NCI-H69 (cell line): ENCODE results near the gene BMP5.
"Not testable (repeated sequence)": the region's sequence is repeated elsewhere in the genome, so short reads cannot be mapped to it uniquely, and the experiment has no call there.

Source experiments
- DNase-seq: peaks from one replicate; lab custom pipeline; 2025; lab: John Stamatoyannopoulos, UW

BMP5 gene

GRCh38 chr6:55875400-55875799 lies at the start of gene BMP5:
TSS of gene BMP5 (minus strand) at chr6:55875590. CDS start at chr6:55874865, 725 bp downstream.
- peak; percentile 43 for DNase-seq

DNA sequence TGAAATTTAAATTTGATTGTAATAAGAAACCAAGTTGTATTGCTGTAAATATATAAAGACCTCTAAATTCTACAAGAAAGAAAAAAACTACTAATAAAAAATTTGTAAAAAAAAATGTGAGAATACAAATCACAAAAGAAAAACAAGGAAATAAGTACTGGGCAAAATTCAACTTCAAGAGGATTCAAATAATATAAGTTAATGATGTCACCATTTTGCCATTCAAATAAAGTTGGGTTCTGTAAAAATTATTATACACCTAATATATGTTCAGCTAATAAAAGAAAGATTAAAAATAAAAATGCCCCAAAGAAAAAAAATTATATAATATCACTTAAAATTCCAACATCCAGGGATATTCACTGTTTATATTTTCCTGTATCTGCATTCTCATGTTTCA lies 47.0 kb upstream of the BMP5 start:
- no peak for DNase-seq

GRCh38 chr6:55919716-55920308 lies 44.4 kb upstream of the BMP5 start:
- DNase-seq, result no peak

- DNase-seq, result peak; percentile 8
Observed at GRCh38 chr6:55918639-55919038, 43.2 kb upstream of the BMP5 start.

- no peak for DNase-seq
Observed at GRCh38 chr6:55917751-55918415, 42.5 kb upstream of the BMP5 start.

DNA sequence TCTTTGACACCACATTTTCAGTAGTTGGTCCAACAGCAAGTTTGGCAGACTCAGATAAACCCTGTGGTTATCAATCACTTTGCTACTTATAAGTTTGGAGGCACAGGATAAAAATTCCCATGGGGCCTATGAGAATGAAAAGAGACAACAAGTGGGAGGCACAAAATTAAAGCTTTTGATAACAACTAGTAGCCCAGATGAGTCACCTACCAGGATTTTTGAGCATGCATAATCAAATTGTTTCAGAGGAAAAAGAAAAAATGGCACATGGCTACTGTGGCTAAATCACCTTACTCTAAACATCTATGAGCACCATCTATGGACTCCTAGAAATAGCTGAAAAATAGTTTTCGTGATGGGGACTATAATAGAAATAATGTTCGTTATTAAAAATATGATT lies 40.8 kb upstream of the BMP5 start:
- DNase-seq, result no peak

DNA sequence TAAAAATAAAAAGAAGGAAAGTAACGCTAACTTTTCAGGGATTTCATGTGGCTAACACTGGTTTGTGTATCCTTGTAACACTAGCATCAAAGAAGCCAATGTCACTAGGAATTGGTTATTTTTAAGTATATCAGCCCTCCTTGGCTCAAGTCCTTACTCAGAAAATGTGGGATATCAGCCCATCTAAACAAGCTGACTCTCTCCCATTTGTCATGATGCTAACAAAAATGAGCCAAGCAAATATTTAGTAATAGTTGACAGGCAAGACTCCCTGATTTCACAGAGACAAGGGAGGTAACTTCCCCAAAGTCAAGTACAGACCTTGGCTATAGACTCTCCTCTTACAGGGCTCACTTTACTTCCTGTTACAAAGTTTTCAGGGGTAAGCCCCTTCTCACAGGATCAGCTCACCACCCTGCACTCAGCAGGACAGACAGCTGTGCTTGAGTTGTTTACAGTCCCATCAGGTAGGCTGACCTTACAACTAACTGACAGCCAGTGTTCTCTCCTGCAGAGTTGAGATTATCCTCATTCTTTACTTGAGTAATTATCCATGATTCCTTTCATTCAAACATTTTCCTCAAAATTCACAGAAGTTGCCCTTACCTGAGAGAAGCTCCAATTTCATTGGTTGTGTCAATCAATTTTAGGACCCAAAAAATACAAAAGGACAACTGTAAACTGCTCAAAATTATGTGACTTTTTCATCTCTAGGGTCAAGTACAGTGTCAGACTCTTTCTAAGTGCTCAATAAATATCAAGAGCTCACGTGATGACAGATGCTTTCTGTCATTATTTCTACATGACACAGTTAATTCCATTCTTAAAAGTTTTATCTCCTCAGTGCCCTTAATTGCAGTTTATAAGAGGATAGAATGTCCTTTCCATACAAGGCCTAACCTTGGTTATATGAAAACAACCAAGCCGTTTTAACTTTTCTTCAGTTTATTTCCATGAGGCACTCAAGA lies 38.1 kb upstream of the BMP5 start:
- DNase-seq, result peak; percentile 68

- not testable (repeated sequence) for DNase-seq
Observed at GRCh38 chr6:55910466-55910865, 35.1 kb upstream of the BMP5 start.

DNA sequence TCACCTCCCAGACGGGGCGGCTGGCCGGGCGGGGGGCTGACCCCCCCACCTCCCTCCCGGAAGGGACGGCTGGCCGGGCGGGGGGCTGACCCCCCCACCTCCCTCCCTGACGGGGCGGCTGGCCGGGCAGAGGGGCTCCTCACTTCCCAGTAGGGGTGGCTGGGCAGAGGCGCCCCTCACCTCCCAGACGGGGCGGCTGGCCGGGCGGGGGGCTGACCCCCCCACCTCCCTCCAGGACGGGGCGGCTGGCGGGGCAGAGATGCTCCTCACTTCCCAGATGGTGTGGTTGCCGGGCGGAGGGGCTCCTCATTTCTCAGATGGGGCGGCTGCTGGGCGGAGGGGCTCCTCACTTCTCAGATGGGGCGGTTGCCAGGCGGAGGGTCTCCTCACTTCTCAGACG lies 34.5 kb upstream of the BMP5 start:
- not testable (repeated sequence) for DNase-seq

DNA sequence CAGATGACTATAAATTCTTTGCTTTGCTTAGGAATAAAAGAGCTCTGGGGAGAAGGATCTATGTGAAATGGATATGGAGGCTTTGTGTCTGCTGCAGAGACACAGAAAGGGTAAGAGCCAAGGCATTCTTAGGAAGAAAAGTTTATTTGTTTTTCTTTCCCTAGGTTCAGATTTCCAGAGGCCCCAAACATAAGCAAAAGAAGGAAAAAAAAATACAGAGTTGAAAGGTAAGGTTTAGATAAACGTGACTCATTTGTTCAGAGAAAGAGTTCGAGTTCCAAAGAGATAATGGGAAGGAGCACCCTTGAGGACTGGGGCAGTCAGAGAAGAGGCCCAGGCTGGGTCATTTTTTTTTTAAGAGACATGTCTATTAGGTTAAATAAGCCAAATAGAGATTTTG lies 27.4 kb upstream of the BMP5 start:
- no peak for DNase-seq

DNA sequence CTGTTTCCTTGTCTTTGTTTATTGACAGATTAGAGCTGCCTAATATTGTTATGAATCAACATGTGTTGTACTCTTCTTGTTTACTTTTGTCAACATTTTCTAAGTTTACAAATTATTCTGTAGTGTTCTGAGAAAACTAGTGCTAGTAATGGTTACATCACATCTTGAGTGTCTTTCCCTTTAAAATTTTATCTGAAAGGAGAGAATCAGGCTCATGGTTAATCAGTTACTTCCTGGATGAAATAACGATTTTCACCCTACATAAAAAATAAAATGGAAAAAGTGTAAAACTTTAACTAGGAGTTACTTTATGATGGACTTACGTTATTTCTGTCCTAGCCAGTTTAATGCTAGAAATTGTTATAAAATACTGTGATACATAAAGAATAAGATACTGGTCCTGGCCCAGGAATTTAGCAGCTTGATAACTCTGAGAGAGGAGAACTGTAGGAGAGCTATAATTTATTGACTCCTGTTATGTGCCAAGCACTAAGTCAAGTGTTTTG lies 26.4 kb upstream of the BMP5 start:
- no peak for DNase-seq

- DNase-seq, result no peak
Observed at GRCh38 chr6:55898342-55898741, 23.0 kb upstream of the BMP5 start.

DNA sequence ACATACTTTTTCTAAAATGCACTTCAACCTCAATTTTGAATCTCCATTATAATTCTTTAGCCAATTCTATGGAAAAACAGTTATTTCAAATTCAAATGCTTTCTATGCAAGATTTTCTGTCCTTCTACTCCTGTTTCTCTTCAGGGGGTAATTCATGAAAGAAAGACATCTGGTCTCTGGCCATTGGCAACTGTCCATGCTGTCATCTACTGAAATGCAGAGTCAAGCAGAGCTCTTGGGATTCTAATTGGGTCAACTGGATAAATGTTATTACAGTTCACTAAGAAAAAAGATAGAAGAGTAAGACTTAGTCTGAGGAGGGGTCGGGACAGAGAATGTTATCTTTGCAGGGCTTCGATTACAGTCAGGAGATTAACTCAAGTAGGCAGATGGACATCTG lies 22.0 kb upstream of the BMP5 start:
- no peak for DNase-seq

DNA sequence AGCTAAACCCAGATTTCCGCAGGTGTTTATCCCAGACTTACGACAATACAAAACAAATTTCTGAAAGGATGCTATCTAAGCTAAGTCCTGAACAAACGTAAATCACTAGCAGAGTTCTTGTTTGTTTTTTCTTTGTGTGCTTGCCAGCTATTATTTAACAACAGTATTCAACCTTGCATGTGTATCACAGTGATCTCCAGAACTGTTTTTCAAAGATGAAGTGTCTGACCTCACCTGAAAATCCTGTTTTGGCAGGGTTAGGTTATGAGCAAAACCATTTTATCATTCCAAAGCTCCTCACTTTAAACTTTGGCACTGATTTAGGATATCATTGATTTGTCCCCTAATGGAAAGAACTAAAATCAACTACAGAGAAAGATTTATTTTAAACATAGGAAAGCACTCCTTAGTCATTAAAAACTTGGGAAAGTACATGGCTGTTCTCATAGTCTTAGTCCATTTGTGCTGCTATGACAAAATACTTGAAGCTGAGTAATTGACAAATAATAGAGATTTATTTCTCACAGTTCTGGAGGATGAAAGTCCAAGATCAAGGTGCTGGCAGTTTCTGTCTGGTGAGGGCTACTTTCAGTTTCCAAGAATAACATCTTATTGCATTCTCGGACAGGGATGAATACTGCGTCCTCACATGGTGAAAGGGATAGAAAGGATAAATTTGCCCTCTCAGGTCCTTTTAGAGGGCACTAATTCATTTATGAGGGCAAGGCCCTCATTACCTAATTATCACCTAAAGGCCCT lies 20.8 kb upstream of the BMP5 start:
- DNase-seq, result no peak

GRCh38 chr6:55892749-55893357 lies 17.5 kb upstream of the BMP5 start:
- DNase-seq, result no peak

DNA sequence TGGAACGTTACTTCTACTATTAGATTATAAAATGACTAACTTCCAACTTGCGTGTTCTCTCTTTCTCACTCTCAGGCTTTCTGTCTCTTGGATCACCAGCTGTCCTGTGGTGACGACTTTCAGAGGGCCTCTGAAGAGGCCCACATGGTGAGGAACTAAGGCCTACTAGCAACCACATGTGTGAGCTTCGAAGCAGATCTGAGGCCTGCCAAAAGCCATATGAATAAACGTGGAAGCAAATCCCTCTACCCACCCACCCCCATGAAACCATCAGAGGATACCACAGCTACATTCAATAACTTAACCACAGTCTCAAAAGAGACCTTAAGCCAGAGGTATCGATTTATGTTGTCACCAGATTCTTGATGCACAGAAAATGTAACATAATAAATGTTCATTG lies 13.5 kb upstream of the BMP5 start:
- DNase-seq, result no peak

DNA sequence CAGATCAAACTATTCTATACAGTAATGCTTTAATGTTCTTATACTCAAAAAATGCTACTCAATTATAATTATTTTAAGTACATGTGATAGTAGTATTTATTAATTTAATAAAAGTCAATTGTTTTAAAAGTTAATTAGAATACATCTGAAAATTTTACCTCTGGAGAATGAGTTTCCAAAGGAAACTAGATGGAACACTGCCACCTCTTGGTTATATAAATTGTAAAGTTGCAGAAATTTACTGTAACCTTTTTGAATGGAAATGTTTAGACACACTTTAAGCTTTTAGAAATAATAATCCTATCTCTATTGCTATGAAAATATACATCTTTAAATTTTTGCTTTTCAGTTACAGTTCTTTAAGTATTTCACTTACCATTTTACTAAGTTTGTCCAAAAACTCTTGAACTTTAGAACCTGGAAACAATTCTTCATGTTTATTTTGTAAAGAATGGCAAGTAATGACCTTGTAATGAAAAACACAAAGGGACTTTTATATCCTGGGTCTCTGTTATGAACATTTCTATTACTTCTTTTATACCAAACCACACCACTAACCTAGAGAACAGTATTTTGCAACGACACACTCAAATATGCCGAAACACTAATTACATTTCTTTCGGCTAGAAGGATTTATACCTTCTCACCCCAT lies 10.9 kb upstream of the BMP5 start:
- DNase-seq, result peak; percentile 52

GRCh38 chr6:55882718-55883569 lies 7.6 kb upstream of the BMP5 start:
- no peak for DNase-seq

- DNase-seq, result no peak
Observed at GRCh38 chr6:55877283-55877682, 1.9 kb upstream of the BMP5 start.

DNA sequence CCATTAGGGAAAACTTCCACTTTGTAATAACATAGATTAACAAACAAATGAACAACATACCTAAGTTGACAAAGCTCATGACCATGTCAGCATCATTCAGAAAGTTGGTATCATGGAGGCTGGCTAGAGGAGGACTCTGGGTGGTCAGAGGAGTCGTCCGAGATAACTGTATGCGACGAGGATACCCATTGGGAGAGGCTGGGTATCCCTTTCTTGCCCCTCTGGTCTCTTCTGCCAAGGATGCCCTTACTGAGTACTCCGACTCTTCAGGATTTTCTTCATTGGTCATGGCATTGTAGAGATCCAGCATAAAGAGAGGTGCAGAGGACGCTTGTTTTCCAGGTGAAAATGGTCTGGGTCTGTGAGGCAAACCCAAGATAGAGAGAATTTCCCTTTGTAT lies 1.1 kb downstream of the BMP5 start:
- DNase-seq, result no peak
